HG03354 (cell line): ENCODE measurements around the gene LRRC47.
"Not testable (repeated sequence)": the region's sequence is repeated elsewhere in the genome, so short reads cannot be mapped to it uniquely, and the experiment has no call there.

ENCODE experiments used
- ATAC-seq: cut with Tn5 transposase; IDR thresholded peaks from one replicate; pipeline ENCODE4 v1.9.1; 2021; ENCODE audit warnings: mild to moderate bottlenecking; ENCODE audit not compliant: unreplicated experiment, poor library complexity, severe bottlenecking

LRRC47 gene

DNA sequence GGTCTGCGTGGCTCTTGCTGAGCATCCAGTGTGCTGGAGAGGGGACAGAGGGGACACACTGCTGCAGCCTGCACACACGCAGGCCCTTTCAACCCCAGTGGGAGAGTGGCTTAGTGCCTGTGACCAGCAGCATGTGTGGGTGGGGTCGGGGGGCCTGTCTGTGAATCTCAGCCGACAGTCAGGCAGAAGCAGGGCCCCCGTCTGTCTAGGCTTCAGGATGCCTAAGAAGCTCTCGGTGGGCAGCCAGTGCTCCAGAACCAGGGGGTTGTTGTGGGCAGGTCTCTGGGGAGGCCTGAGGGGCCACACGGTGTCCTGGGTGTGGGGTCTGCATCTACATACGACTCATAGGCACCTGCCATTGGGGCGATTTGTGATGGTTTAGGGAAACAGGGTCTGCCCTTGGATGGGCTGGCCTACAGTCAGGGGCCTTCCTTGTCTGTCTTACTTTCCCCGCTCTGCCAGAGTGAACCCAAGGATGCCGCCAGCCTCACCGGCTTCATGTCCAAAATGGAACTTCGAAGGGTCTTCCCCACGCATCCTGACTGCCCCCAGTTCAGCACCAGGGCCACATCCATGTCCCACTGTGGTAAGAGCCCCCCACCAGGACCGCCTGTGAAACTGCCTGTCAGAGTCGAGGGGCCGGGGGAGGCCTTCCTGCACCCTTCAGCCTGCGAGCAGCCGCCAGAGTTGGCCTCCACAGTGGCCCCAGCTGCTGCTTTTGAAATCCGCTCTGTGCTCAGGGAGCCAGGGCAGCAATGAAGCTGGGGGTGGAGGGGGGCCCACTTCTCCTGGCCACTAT is 42.4 kb downstream of the LRRC47 start:
- no peak for ATAC-seq

DNA sequence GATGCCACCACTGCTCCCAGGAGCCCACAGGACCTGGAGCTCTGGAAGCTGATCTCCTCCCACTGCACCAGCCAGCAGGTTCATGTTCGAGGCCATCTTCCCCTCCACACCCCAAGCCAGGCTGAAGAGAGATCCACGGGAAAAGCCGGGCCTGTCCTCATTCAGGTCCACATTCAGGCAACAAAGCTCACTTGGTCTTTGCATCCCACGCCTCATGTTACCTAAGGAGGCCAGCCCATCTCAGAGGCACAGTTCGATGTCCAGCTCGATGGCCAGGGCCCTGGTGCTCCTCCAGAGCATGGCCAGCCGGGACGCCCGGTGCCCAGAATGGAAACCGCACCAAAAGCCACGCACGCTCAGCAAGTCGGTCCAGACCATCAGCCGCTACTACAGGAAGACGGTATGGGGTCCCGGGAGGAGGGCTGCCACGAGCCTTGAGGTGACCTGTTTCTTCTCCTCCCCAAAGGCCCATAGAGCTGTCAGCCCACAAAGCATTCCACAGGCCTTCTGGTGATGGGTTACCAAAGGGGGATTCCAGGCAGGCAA is 43.8 kb downstream of the LRRC47 start, which contains the start of gene CCDC27:
Gene CCDC27 (plus strand): TSS at position 51 of the 546 bp plus-strand sequence. CDS start 32 bp downstream, at position 83.
- no peak for ATAC-seq

GRCh38 chr1:3750741-3751140 is 45.6 kb downstream of the LRRC47 start:
- no peak for ATAC-seq

- no peak for ATAC-seq
Observed at GRCh38 chr1:3749512-3749911, 46.8 kb downstream of the LRRC47 start.

GRCh38 chr1:3748316-3748900 is 47.9 kb downstream of the LRRC47 start:
- ATAC-seq = not testable (repeated sequence)

DNA sequence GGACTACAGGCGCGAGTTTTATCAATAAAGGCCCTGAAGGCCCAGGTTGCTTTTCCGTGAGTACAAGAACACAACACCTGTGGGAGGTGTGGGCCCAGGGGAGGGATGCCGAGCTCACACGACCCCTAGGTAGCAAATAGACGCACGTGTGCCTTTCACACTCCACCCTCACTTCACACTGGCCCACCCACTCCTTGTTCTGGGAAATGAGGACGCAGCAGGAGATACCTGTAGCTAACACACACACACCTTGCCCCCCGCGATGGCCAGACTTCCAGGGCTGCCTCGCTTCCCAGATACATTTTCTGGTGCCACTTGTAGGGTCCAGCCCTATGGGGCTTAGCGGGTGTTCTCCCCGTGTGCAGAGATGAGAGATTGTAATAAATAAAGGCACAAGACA is 48.4 kb downstream of the LRRC47 start:
- no peak for ATAC-seq

GRCh38 chr1:3747522-3747848 is 48.8 kb downstream of the LRRC47 start:
- no peak for ATAC-seq

GRCh38 chr1:3746830-3747521 is 49.3 kb downstream of the LRRC47 start:
- ATAC-seq = peak; percentile 80

- peak; percentile 17 for ATAC-seq
Observed at GRCh38 chr1:3746389-3746829, 49.9 kb downstream of the LRRC47 start.

GRCh38 chr1:3745590-3746381 is 50.5 kb downstream of the LRRC47 start:
- no peak for ATAC-seq

GRCh38 chr1:3745071-3745470 is 51.2 kb downstream of the LRRC47 start:
- no peak for ATAC-seq

GRCh38 chr1:3744646-3745045 is 51.7 kb downstream of the LRRC47 start:
- ATAC-seq = no peak

- no peak for ATAC-seq
Observed at GRCh38 chr1:3743826-3744225, 52.5 kb downstream of the LRRC47 start.

GRCh38 chr1:3743421-3743820 is 52.9 kb downstream of the LRRC47 start:
- ATAC-seq = no peak

- no peak for ATAC-seq
Observed at GRCh38 chr1:3742439-3743298, 53.6 kb downstream of the LRRC47 start.

DNA sequence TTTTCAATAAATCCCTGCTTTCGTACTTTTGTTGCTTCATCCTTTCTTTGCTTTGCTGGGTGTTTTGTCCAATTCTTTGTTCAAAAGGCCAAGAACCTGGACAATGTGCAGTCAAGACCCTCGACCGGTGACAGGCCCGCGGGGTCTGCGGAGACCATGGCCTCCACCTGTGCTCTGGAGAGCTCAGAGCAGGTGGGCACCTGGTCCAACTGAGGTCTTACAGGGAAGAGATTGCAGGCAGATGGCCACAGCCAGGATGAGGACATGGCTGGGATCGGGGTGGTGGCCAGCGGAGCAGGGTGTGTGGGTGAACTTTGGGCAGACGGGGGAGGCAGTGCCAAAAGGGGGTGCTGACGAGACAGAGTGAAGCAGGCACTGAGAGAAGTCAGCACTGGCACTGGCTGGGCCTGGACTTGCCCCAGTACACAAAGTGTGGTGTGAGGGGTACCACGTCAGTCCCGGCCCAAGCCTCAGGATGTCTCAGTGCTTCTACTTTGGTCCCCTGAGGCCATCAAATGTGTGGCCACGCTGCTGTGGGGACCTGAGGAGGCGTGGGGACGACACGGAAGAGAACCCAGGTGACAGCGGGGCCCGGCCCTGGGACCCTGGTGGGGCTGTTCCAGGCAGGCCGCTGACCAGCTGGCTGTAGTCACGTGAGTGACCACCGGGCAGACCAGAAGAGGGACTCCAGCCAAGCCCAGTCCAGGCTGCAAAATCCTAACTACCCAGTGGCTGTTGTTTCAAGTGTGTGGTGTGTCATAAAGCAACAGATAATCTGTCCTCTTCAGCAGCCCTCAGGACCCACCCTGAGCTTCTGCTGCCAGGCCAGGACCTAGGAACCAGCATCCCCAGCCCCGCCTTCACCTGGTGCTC is 54.5 kb downstream of the LRRC47 start:
- ATAC-seq = no peak

- no peak for ATAC-seq
Observed at GRCh38 chr1:3740752-3741151, 55.5 kb downstream of the LRRC47 start.

- ATAC-seq = no peak
Observed at GRCh38 chr1:3740042-3740441, 56.3 kb downstream of the LRRC47 start.
